Activated CD8-positive, alpha-beta memory T cell treated with anti-CD3 and anti-CD28 coated beads for 48 hours (primary cell): Measurements from ENCODE around the gene FAM107B.

Experiments used
- DNase-seq, 3 experiments: peaks; one replicate each; pipeline ENCODE4 v3.0.0-alpha.2; 2020; ENCODE audit warnings: low read depth in 2 of 3, low spot score in 2 of 3

FAM107B gene

DNA sequence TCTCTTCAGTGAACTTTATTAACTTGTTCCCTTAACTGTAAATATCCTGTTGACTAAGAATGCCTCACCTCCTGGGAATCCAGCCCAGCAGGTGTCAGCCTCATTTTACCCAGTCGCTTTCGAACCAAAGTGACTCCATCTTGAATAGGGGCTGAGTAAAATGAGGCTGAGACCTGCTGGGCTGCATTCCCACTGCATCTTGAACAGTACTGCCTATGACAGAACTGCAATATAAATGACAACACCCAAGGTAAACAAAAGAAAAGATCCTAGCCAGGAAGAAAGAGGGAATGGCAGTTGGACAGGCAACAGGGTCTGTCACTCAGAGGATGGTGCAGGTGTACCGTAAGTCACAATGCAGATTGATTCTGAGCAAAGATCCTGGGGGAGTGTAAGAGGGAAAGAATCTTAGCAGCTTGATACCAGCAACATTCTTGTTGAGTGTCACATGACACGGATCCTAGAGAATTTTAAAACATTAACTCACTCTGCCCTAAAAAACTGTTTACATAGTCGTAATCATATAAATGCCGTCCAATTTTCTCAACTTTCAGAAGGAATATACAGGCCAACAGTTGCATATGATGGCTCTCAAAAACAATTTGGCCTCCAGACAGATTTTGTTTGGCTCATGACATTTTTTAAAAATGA lies 4.4 kb upstream of the FAM107B start:
- no peak for DNase-seq

DNA sequence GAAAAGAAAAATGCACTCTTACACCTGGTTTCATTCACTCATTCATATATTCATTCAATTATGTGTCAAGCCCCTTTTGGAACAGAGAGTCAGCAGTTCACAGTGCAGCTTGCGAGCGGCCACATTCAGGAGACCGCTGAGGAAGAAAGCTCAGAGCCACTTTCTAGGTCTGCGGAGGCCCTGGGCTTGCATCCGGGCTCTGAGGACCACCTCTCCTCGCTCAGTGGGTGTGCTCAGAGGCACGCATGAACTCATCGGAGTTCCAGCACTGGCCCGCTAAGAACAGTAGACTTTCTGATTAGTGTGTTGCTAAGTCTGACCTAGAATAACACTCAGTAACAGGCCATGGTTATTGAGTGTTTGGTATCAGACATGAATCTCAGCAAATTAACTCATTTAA lies 1.8 kb upstream of the FAM107B start:
- DNase-seq, result no peak

DNA sequence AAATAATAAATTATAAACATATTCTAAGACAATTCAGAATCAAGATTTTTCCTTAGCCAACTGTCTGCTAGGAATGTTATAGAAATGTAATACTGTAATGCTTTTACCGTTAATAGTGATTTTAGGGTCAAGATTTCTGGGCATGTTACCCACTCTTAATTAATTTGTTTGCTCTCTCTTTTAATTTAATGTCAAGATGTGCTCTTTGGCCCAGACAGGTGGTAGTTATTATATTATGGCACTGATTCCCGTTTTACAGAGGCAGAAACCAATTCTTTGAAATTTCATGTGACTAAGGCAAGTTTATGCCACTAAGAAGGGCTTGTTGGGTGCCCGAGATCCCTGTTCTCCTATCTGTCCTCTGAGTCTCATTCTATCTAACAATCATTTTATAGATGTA lies 959 bp upstream of the FAM107B start:
- DNase-seq, result no peak

DNA sequence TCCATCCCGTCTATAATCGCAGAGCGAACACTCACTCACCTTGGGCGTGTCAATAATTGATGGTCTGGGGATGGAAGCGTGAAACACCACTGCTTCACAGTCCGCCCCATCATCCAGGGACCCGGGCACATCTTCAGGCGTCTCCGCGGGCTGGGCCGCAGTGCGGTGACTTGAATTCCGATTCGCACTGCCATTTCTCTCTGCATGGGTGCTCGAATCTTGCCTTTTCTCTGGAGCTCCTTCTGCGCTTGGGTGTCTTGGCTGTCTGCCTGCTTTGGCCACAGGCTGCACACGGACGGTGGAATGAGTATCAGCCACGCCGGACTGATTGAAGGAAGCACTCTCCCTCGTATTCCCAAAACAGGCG lies 500 bp downstream of the FAM107B start:
- no peak for DNase-seq

DNA sequence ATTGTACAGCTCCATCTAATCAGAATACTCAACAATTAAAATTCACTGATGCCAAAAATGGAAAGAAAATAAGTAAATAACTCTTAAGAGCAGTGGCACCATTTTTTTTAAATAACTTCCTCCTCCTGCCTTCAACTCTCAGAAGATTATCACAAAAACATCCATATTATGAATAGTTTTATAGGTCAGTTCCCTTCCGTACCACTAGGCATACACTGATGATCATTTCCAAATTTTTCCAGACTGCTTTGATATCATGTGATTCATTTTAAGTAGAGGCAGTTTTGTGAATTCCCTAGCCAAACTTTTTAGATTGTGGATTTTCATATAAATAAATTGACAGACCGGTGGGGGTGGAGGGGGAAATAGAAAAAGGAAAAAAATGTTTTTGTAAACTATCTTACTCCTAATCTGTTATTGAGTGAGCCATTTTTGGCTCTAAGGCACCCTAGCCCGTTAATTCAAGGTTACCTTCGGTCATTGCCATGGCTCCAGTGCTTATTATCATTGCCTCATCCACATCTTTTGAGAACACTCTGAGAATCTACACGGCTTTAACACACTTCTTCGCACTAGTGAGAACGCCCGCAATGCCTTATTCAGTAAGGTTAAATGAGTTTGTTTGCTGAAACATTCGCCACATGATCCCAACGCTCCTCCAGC lies 1.0 kb downstream of the FAM107B start:
- DNase-seq, result no peak

DNA sequence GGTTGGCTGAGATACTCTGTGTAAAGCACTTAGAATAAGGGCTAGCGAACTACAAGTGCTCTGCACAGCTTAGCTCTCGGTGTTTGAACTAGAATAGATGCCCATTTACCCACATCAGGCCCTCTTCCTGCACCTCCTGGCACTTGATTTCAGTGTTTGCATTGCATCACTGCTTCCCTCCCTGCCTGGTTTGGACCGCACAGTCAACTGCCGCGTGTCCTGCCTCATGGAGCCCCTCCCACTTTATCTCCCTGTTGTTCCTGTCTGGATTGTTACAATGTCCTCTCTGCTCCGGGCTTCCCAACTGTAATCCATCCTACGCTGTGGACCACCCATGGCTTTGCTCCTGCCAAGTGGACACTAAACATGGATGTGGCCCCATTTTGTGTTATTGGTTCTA lies 2.3 kb downstream of the FAM107B start:
- DNase-seq, result no peak

DNA sequence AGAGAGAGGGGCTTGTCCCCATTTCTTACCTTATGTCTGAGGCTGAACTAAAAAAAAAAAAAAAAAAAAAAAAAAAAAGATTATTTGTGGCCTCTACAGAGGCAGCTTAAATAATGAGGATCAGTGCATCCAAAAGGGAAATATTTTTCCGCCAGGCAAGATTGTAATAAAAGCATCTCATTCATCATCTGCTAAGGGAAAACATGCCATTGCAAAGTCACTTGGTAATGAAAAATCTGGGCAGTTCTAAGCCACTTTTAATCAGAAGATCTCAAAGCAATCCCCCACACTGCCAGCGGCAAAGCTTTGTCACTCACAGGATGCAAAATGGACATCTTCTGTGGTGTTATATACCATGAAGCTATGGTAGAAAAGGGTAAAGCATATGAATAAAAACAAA lies 3.8 kb downstream of the FAM107B start:
- DNase-seq, result no peak

DNA sequence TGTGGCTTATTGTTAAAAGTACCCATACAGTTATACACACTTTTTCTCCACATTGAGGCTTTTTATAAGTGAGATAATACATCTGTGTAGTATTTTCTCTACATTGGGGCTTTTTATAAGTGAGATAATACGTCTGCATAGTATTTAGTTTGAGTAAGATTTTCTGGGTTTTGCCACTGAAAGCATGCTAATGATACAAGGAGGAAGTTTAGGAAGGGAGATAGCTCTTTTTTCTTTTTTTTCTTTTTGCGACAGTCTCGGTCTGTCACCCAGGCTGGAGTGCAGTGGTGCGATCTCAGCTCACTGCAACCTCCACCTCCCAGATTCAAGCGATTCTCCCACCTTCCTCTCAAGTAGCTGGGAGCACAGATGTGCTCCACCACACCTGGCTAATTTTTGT lies 13.3 kb downstream of the FAM107B start:
- DNase-seq, result no peak

DNA sequence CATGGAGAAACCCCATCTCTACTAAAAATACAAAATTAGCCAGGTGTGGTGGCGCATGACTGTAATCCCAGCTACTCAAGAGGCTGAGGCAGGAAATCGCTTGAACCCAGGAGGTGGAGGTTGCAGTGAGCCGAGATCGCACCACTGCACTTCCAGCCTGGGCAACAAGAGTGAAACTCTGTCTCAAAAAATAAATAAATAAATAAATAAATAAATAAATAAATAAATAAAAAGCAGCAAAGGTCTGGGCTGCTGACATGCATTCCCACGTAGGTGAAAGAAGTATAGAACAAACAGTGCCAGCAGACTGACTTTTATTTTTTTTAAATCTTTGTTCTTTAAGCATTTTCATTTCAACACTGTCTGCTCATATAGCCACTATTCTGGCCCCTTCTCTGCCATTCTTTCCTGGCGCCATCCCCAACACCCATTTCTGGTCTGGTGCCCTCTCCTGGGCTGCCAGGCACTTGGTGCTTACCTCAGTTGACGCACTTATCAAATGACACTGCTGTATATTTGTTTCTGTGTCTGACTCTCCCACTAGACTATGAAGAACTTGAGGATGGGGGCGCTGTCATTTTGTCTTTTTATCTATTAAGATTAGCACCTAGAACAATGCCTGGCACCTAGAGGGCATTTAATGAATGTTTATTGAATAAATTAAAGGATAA lies 15.6 kb downstream of the FAM107B start:
- DNase-seq, result no peak

DNA sequence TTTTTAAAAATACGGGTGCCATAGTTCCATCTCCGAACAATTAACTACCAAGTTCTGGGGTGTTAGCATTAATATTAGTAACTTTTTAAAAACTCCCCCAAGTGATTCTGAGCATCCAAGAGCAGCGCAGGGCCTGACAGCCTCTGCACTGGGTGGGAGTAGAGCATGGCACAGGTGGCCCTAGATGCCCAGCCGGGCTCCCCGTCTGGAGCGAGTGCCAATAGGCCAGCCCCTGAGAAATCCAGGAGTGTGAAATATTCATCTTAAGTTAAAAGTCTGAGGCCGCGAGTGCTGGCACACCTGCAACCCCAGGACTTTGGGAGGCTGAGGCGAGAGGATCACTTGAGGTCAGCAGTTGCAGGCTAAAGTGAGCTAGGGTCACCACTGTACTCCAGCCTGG lies 16.2 kb downstream of the FAM107B start:
- no peak for DNase-seq

DNA sequence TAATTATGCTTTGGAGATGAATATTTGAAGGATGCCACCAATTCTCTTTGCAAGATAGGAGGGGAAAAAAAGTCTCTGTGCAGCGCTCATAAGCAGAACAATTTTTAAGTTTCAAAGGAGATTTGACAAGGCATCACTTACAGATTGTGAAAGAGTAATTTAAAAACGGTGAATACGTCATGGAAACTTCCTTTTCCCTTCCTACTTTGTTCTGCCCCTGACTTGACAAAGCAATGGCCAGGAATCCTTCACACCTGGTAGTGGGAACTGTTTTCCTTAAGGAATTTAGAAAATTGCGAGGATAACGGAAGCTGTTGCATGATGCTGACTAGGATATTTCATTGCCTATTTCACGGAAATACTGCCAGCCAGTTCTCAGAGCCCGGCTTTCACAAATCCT lies 16.7 kb downstream of the FAM107B start:
- DNase-seq, result no peak

DNA sequence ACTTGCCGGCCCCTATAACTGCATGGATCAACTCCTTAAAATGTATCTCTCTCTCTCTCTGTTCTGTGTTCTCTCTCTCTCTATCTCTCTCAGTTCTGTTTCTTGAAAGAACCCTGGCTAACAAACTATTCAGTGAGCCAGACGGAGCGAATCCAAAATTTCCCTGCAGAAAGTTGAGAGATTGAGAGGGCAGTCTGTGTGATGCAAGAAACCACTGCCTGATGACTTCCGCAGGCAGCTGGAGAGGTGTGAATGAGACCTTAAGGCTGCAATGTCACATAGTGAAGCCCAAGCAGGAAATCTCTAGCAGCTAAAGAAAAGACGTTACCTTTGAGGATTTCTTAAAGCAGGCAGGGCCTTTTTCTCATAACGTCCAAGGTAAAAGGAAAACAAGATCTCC lies 17.3 kb downstream of the FAM107B start:
- DNase-seq, result no peak

DNA sequence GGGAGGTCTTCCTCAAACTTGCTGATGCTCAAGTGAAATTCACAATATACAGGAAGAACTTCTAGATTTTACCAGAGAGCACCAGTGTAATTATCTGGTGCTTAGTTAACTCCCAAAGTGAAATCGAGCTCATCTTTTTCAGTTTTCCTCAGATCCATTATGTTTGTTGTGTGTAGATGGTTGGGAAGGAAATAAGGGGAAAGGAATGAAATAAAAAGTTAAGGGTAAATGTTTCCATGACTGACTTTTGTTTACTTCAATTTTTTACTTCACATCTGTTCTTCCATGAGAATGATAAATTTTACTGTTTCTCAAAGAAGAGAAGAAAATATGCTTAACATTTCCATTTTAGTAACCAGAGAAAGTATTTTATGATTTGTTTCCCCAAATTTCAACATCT lies 21.3 kb downstream of the FAM107B start:
- no peak for DNase-seq

DNA sequence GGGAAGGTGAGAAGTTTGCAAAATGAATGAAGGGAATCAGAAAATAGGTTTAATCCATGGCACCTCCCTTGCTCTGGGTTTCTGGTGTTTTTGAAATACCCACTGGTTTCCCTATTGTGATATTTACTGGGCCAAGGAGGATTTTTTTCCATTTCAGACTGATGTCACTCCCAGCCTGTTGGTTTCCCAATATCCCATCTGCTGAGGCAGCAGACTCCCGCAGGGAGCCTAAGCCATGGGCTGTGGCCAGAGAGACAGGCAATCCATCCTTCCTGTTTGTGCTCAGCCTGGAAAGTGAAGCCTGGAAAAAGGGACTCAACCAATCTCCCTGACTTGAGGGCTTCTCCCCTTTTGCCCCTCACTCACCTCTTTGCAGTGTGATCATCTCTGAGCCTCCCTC lies 22.8 kb downstream of the FAM107B start:
- no peak for DNase-seq

DNA sequence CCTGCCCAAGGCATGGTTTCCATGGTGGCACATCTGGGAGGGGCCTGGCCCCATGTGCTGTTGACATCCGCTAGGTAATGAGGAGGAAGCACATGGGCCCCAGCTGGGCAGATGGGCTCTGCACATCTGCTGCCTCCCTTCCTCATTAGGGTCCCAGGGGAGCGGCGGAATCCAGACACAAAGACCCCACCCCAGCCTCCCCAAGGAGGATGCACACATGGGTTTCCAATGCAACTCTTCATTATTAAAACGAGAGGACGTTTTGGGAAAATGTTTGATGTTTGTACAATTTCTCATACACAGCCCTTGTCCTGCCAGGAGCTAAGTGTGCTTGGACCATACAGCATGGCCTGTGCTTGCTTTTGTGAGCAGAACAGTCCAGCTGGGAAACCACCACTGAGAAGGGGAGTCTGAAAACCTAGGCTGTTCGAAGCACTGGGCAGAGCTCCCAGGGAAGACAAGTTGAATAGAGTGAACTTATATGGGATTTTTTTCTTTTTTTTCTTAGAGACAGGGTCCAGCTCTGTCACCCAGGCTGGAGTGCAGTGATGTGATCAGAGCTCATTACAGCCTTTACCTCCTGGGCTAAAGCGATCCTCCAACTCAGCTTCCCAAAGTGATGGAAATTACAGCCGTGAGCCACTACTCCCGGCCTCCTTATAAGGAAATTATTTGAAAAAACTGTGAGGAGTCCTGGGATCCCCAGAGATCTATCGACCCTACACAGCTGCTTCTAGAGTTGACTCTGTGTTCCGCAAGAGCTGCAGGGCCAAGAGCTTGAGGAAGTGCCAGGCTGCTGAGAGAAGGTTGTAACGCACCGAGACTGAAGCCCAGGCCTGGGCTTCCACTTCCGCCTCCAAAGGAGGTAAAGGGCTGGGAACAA lies 23.4 kb downstream of the FAM107B start:
- DNase-seq, result no peak

DNA sequence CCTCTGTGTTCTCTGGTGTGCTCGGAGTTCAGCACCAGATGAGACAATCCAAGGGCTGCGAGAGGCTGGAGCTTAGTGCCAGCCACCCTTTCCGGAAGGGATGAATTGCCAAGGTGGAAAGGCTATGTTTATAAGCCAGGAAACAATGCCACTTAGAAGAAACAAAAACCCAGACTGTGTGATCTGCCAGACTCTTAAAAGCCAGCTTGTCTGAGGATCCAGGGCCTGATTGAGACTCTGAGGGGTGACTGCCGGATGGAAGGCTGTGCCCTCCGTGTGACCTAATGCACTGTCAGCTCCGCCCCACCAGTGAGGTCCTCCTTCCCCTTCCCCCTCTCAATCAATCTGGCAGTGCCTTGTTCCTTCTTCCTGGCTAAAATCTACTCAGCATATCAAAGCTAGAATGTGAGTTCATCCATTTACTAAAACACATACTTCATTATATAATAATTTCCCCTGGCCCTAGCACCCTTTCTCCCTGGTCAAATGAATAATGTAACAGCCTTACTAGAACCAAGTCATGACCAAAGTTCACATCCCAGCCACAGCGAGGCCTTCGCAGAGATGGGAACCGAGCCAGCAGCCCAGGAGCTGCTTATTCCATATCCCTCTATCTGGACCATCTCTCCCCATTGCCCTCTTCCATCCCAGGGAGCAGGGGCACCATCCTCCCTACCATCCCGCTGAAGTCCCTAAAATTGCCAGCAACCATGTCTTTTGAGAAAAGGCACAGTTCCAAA lies 25.5 kb downstream of the FAM107B start:
- DNase-seq, result no peak

DNA sequence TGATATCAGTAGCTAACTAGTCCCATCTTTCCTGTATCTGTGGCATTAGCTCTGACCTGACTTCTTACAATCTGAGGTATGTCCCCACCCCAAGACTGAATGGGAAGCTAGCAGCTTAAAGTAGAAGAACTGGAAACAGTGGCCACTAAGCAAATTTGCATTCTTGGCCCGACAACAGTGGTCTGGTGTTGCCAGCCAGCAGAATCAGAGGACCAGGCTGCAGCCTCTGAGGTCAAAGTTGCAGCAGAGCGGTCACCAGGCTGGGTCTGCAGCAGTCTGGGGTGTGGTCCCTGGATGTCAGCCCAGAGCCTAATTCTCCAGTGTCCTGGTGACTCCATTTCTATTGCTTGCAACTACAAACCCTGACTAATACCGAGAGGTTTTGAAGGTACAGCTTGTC lies 26.3 kb downstream of the FAM107B start:
- DNase-seq, result no peak

DNA sequence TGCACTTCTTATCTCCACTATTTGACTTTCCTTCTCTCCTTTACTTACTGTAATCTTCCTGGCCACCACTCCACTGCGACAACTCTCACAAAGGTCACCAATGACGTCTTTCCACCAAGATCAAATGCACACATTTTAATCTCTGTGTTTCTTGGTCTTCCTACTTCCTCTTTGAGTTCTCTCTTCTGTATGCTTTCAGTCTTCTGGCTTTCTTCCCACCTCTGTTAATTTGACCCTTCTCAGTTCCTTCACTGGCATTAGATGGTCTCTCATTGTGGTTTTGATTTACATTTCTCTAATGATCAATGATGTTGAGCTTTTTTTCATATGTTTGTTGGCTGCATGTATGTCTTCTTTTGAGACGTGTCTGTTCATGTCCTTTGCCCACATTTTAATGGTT lies 31.9 kb downstream of the FAM107B start:
- DNase-seq, result no peak

DNA sequence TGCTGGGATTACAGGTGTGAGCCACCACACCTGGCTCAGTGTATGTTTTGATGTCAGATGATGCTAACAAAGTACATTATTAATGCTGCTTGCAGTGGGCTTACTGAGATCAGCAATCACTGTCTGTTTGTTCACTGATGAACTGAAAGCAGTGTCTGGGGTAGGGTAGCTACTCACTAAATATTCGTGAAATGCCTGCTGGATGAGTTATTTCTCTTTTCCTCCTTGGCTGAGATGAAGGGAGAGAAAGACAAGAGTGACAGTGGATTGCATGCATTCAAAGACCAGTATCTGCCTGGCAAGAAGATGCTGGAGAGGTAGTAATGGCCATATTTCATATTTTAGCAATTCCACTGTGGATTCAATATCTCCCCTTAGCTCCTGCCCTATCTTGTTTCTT lies 32.3 kb downstream of the FAM107B start:
- DNase-seq, result no peak

DNA sequence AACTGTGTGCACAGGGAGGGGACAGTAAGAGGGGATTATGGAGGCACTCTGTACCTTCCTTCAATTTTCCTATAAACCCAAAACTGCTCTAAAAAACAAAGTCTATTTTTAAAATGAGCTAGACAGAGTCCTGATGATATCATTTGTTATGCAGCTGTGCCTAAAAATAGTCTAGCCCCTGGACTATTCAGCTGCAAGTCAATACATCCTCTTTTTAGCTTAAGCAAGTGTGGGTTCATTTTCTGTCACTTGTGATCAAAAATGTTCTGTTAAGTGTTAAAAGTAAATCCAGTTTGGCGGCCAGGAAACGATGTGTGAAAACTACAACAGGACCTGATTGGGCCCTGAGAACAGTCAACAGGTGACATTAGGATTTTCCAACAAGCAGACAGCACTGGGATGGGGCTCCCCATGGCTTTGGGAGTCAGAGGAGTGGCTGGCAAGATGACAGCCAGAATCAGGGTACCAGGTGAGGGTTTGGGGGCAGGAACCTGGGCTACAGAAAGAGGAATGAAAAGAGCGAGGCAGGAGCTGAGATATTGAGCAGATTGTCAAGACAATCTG lies 33.9 kb downstream of the FAM107B start:
- DNase-seq, result no peak
